IPS-NIHi11 (cell line): ENCODE measurements around the gene AGTRAP.

ENCODE experiments used
- DNase-seq: peaks from one replicate; pipeline ENCODE4 v3.0.0; 2012; ENCODE audit warnings: mixed read lengths, low spot score

The AGTRAP gene

DNA sequence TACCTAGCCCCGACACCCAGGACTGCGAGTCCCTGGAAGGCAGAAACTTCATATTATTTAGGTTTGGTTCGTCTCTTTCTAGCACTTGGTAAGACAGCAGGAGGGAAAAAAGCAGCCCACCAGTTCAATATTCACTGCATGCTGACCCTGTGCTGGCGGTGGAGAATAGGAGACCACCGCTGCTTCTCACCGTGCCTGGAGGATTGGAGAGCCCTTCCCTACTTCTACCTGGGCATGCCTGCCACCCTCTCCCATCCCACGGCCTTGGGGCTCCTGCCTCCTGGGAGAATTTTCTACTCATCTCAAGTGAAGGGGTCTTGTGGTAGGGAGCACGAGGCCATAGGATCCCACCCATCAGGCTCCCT is 64.4 kb downstream of the AGTRAP start:
- no peak for DNase-seq
